Stomach smooth muscle (tissue), 2 donors: ENCODE measurements around the gene UQCC5.

Experiments used
- H3K27ac ChIP-seq: one replicate; pipeline ENCODE4 v1.7.0; 2013; ENCODE audit warnings: mild to moderate bottlenecking, low read length, inconsistent platforms
- H3K27me3 ChIP-seq, 2 donors: one replicate each; pipeline ENCODE4 v1.7.0; 2013; ENCODE audit warnings: low read length in 2 of 2; ENCODE audit not compliant: insufficient read depth in 2 of 2, control insufficient read depth in 1 of 2
- H3K36me3 ChIP-seq, 2 donors: one replicate each; pipeline ENCODE4 v1.7.0; 2013; ENCODE audit warnings: low read length in 2 of 2; ENCODE audit not compliant: control insufficient read depth in 2 of 2, insufficient read depth in 2 of 2
- H3K4me1 ChIP-seq: one replicate; pipeline ENCODE4 v1.7.0; 2013; ENCODE audit warnings: low read length; ENCODE audit not compliant: control insufficient read depth, insufficient read depth
- H3K4me3 ChIP-seq, 2 donors: one replicate each; pipeline ENCODE4 v1.7.0; 2013; ENCODE audit warnings: low read length in 2 of 2
- H3K9ac ChIP-seq, 2 donors: one replicate each; pipeline ENCODE4 v1.7.0; 2013; ENCODE audit warnings: low read length in 2 of 2, mild to moderate bottlenecking in 1 of 2
- H3K9me3 ChIP-seq, 2 donors: one replicate each; pipeline ENCODE4 v1.7.0; 2013; ENCODE audit warnings: low read length in 2 of 2; ENCODE audit not compliant: control insufficient read depth in 2 of 2
- donor health status: healthy.
- donor health status: Pancreatic carcinoma.

Gene UQCC5

DNA sequence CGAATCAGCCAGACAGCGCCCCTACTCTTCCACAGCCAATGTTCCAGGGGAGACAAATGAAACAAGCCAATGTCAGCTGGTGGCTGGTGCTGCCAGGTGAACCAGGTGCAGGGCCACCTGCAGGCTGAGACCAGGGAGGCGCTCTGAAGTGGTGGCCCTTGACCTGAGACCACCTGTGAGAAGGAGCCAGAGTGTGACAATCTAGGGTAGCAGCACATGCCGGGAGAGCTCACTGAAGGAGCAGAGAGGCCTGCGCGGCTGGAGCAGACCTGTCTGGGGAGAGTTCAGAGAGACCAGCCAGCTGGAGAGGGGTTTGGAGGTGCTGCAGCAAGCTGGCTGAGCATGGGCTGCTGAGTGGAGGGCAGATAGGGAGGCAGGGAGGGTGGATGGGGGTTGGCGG, 42.0 kb upstream of the UQCC5 start:
- Histone ChIP-seq H3K4me3 (no peak overlapping the region), H3K27ac (no peak overlapping the region), H3K27me3 (no peaks in the 10 kb centered on the region), H3K9me3 (no peaks in the 10 kb centered on the region), H3K4me1 (peaks cover 9% of the 10 kb centered on the region), H3K36me3 (peaks cover 27 to 31% of the 10 kb centered on the region in 2 donors), H3K9ac (no peak overlapping the region)

GRCh38 chr3:52494886-52495495, 41.4 kb upstream of the UQCC5 start, which contains the start of gene STAB1:
Gene STAB1, plus strand, starts transcription at chr3:52495338. Its CDS starts 76 bp downstream, at chr3:52495414.
- H3K27me3 ChIP-seq: no peaks in the 10 kb centered on the region
- H3K36me3 ChIP-seq: peaks cover 21 to 26% of the 10 kb centered on the region in 2 donors
- H3K4me3 ChIP-seq: peak within 1 kb of the TSS in 1 of 2 donors; percentile 40
- no peak within 1 kb of the TSS for H3K9ac ChIP-seq
- no peak within 1 kb of the TSS for H3K27ac ChIP-seq
- H3K9me3 ChIP-seq: no peaks in the 10 kb centered on the region
- peaks cover 9% of the 10 kb centered on the region for H3K4me1 ChIP-seq

DNA sequence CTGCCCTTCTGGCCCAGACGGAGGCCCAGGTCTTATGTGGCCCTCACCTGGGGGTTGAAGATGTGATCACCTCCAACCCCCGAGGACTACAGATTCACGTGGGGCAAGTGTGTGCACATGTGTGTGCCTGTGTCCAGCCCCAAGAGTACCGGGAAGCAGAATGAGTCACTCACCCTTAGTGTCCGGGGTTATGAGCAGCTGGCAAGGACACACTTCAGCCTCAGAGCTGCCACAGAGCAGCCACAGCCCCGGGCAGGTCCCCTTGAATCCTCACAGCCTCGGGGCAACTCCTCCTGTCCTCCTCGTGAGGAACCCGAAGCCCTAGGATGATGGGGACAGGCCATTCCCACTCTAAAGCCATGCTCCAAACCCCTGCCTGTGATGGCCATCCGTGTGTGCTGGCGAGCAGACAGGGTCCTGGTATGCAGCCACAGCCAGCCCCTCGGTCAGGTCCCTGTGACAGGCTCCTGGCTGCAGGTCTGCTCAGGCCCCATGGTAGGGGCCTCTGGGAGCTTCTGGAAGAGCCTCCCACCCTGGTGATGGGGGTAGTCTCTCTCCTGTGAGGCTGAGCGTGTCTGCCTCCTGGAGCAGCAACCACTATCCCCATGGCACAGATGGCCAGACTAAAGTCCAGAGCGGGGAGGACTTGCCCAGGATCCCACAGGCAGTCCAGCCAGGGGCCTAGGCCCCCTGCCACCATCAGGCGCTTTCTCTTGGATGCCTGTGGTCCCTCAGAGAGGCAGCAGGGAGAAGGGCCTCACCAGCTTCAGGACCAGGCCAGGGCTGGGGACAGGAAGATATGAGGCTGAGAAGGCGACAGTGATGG, 40.4 kb upstream of the UQCC5 start:
- Histone ChIP-seq H3K4me3 (peak overlapping the region in 1 of 2 donors; percentile 40), H3K9ac (no peak overlapping the region), H3K27me3 (no peaks in the 10 kb centered on the region)

GRCh38 chr3:52498137-52499054, 38.0 kb upstream of the UQCC5 start:
- H3K9me3 ChIP-seq: no peaks in the 10 kb centered on the region
- peak overlapping the region in 1 of 2 donors; percentile 15 for H3K4me3 ChIP-seq
- H3K27me3 ChIP-seq: no peaks in the 10 kb centered on the region
- no peaks in the 10 kb centered on the region for H3K36me3 ChIP-seq
- H3K4me1 ChIP-seq: peaks cover 7% of the 10 kb centered on the region
- H3K27ac ChIP-seq: no peak overlapping the region
- no peak overlapping the region for H3K9ac ChIP-seq

More for the DNA sequence above, 40.4 kb upstream of the UQCC5 start:
- Histone ChIP-seq H3K27ac (no peak overlapping the region), H3K36me3 (peaks cover 11 to 18% of the 10 kb centered on the region in 2 donors), H3K4me1 (peaks cover 7% of the 10 kb centered on the region), H3K9me3 (no peaks in the 10 kb centered on the region)

GRCh38 chr3:52501046-52501445, 35.4 kb upstream of the UQCC5 start:
- no peak overlapping the region for H3K9ac ChIP-seq
- H3K9me3 ChIP-seq: no peaks in the 10 kb centered on the region
- H3K27ac ChIP-seq: no peak overlapping the region
- H3K4me1 ChIP-seq: peaks cover 3% of the 10 kb centered on the region
- no peaks in the 10 kb centered on the region for H3K27me3 ChIP-seq
- H3K4me3 ChIP-seq: no peak overlapping the region
- H3K36me3 ChIP-seq: no peaks in the 10 kb centered on the region

GRCh38 chr3:52502001-52502400, 34.4 kb upstream of the UQCC5 start:
- H3K9me3 ChIP-seq: no peaks in the 10 kb centered on the region
- H3K4me3 ChIP-seq: no peak overlapping the region
- H3K27ac ChIP-seq: no peak overlapping the region
- H3K27me3 ChIP-seq: no peaks in the 10 kb centered on the region
- no peak overlapping the region for H3K9ac ChIP-seq
- H3K4me1 ChIP-seq: peaks cover 3% of the 10 kb centered on the region
- H3K36me3 ChIP-seq: no peaks in the 10 kb centered on the region

DNA sequence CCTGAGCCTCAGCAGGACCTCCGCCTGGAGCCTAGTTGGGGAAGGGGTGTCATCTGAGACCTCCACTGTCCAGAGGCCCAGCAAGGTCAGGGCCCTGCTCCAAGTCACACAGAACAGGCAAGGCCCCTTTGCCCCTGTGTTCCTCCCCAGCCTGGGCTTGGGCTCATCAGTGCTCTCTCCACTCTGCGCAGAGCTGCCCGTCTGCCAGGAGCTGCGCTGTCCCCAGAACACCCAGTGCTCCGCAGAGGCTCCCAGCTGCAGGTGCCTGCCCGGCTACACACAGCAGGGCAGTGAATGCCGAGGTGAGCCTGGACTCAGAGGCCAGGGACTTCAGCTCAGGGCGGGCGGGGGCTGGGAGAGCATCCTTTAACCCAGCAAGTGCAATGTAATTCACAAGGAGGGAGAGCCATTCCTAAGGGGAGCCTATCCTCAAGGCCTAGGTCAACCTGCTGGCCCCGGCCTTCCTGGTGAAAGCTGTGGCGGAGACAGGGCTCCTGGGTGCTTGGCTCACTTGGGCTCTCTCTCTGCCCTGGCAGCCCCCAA, 33.5 kb upstream of the UQCC5 start:
- Histone ChIP-seq H3K4me3 (no peak overlapping the region), H3K27me3 (no peaks in the 10 kb centered on the region), H3K9ac (no peak overlapping the region), H3K36me3 (no peaks in the 10 kb centered on the region), H3K4me1 (peaks cover 3% of the 10 kb centered on the region), H3K9me3 (no peaks in the 10 kb centered on the region), H3K27ac (no peak overlapping the region)

- no peaks in the 10 kb centered on the region for H3K9me3 ChIP-seq
- no peaks in the 10 kb centered on the region for H3K27me3 ChIP-seq
- H3K9ac ChIP-seq: no peak overlapping the region
- no peaks in the 10 kb centered on the region for H3K36me3 ChIP-seq
- H3K4me3 ChIP-seq: no peak overlapping the region
- no peaks in the 10 kb centered on the region for H3K4me1 ChIP-seq
- H3K27ac ChIP-seq: no peak overlapping the region
Observed at GRCh38 chr3:52503788-52504424, 32.5 kb upstream of the UQCC5 start.

DNA sequence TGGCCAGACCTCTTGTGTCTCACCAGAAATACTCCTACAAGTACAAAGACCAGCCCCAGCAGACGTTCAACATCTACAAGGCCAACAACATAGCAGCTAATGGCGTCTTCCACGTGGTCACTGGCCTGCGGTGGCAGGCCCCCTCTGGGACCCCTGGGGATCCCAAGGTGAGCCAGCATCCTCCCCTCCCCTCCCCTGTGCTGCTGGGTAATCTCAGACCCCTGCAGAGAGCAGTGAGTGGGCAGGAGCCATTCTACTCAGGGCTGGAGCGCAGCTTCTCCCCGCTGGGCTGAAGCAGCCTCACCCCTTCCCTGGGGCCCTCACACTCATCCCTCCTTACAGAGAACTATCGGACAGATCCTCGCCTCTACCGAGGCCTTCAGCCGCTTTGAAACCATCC, 31.4 kb upstream of the UQCC5 start:
- no peak overlapping the region for H3K27ac ChIP-seq
- no peaks in the 10 kb centered on the region for H3K9me3 ChIP-seq
- no peaks in the 10 kb centered on the region for H3K4me1 ChIP-seq
- no peaks in the 10 kb centered on the region for H3K36me3 ChIP-seq
- H3K27me3 ChIP-seq: no peaks in the 10 kb centered on the region
- H3K4me3 ChIP-seq: no peak overlapping the region
- H3K9ac ChIP-seq: no peak overlapping the region
